HG02763 (cell line): Measurements from ENCODE around the gene OGT.
"Not testable (repeated sequence)": the region's sequence is repeated elsewhere in the genome, so short reads cannot be mapped to it uniquely, and the experiment has no call there.

Source experiments
- ATAC-seq: cut with Tn5 transposase; IDR thresholded peaks from one replicate; pipeline ENCODE4 v1.9.1; 2021; ENCODE audit warnings: mild to moderate bottlenecking, moderate library complexity; ENCODE audit not compliant: unreplicated experiment

OGT gene

GRCh38 chrX:71532753-71533425 is at the start of gene OGT:
TSS of gene OGT (plus strand) at chrX:71533104. CDS start at chrX:71533300, 196 bp downstream.
- ATAC-seq = peak; percentile 78

GRCh38 chrX:71487814-71488213 is 45.1 kb upstream of the OGT start:
- ATAC-seq = no peak

GRCh38 chrX:71489540-71489939 is 43.4 kb upstream of the OGT start:
- no peak for ATAC-seq

GRCh38 chrX:71492231-71493065 is 40.5 kb upstream of the OGT start:
- ATAC-seq = no peak

- ATAC-seq = no peak
Observed at GRCh38 chrX:71493111-71493613, 39.7 kb upstream of the OGT start.

GRCh38 chrX:71495979-71496378 is 36.9 kb upstream of the OGT start:
- ATAC-seq = not testable (repeated sequence)

GRCh38 chrX:71496476-71496875 is 36.4 kb upstream of the OGT start:
- ATAC-seq = no peak

GRCh38 chrX:71502080-71502479 is 30.8 kb upstream of the OGT start:
- ATAC-seq = not testable (repeated sequence)

- ATAC-seq = no peak
Observed at GRCh38 chrX:71504346-71504745, 28.6 kb upstream of the OGT start.

GRCh38 chrX:71509289-71509688 is 23.6 kb upstream of the OGT start:
- ATAC-seq = no peak

- ATAC-seq = no peak
Observed at GRCh38 chrX:71510161-71510560, 22.7 kb upstream of the OGT start.

- ATAC-seq = not testable (repeated sequence)
Observed at GRCh38 chrX:71513731-71514130, 19.2 kb upstream of the OGT start.

GRCh38 chrX:71514367-71515037 is 18.4 kb upstream of the OGT start:
- ATAC-seq = no peak

GRCh38 chrX:71515038-71515396 is 17.9 kb upstream of the OGT start:
- no peak for ATAC-seq

GRCh38 chrX:71525316-71525715 is 7.6 kb upstream of the OGT start:
- no peak for ATAC-seq

- peak; percentile 12 for ATAC-seq
Observed at GRCh38 chrX:71532078-71532752, 689 bp upstream of the OGT start.

GRCh38 chrX:71533516-71533850 is 579 bp downstream of the OGT start:
- no peak for ATAC-seq

GRCh38 chrX:71533851-71534561 is 1.1 kb downstream of the OGT start:
- no peak for ATAC-seq

GRCh38 chrX:71534773-71535544 is 2.1 kb downstream of the OGT start:
- no peak for ATAC-seq

- ATAC-seq = no peak
Observed at GRCh38 chrX:71536285-71536684, 3.4 kb downstream of the OGT start.
